HG03378 (cell line): ENCODE measurements around the gene TRPM3.

Source experiments
- ATAC-seq: cut with Tn5 transposase; IDR thresholded peaks from one replicate; pipeline ENCODE4 v1.9.1; 2021; ENCODE audit warnings: mild to moderate bottlenecking, moderate library complexity; ENCODE audit not compliant: unreplicated experiment

TRPM3 gene

DNA sequence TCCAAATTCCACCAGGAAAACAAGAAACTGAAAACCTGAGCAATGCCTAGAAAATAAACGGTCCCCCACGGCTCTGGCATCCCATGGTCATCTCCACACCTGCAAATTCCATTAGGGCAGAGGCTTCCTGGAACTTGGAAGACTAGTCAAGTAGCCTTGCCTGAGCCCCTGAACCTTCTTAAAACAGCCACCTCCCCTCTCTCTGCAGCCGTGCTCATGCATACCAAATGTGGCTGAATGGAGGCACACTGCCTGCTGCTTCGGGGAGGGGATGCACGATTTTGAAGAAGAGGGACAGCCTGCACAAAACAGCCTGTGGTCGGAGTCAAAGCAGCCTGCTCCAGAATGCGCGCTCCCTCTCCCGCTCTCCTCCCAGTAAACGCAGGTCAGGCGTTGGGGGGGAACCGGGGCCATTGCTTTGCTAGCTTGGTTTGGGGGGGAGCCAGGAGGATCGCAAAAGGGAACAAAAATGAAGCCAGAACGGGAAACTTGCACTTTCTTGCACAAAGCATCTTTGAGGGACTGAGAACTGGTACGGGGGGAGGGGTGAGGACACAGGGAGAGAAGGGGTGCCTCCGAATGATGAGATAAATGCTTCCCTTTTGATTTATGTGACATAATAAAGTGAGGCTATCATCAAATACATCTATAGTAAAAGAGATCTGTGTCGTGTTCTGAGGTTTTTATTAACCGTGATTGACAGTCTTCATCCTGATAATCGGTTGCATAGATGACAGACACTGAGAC lies at the start of gene TRPM3:
TRPM3 (minus strand) TSS at position 347 of the 747 bp plus-strand sequence; CDS start at position 80, 267 bp downstream.
- ATAC-seq = no peak

DNA sequence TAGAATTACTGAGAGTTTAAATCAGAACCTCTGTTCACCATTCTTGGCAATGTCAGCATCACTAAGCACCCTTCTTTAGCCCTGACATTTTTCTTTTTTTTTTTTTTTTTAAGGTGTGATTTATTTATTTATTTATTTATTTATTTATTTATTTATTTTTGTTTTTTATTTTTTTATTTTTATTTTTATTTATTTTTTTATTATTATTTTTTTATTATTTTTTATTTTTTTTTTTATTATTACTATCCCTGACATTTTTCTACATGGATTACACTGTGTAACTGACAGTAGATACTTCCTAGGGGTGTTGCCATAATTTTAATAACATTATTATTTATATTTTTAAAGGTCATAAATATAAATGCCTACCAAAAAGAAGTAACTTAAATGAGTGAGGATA lies 47.0 kb upstream of the TRPM3 start:
- ATAC-seq = no peak

- ATAC-seq = no peak
These were observed 40.7 kb upstream of the TRPM3 start for GRCh38 chr9:71162126-71162525.

DNA sequence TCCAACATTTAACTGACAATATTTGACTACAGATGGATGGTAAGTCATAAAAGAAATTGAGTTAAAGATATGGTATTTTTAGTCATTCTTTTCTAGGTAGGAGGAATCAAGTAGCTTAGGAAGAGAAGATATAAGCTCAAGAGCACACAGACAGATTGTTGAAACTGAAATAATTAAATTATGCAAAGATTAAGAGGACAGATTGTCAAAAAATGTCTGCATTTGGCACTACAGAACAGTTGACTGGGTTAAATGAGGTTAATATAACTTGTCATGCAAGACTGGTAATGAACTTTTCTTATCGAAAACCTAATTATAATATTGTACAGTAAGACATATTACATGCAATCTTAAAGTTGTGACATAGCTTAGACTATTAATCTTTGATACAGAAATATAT lies 36.3 kb upstream of the TRPM3 start:
- ATAC-seq = no peak

GRCh38 chr9:71147368-71147767 lies 25.9 kb upstream of the TRPM3 start:
- no peak for ATAC-seq

GRCh38 chr9:71146511-71146910 lies 25.1 kb upstream of the TRPM3 start:
- no peak for ATAC-seq

DNA sequence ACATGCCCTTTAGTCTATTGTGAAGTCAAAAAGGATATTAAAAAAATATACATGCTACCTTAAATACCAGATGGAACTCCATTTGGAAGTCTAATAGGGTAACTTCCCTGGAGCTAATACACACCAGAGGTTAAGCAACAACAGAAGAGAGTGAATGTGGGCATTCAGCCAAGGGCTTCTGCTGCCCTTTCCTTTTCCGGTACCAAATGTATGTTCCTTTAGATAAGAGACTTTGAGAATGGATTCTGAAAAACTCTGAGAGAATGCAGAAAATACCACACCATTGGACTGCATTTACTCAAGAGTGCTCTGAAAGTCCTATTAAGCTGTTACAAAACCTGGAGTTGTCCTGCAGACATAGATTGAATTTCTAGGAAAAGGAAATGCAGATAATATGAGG lies 23.8 kb upstream of the TRPM3 start:
- ATAC-seq = no peak

GRCh38 chr9:71144495-71144894 lies 23.1 kb upstream of the TRPM3 start:
- no peak for ATAC-seq

DNA sequence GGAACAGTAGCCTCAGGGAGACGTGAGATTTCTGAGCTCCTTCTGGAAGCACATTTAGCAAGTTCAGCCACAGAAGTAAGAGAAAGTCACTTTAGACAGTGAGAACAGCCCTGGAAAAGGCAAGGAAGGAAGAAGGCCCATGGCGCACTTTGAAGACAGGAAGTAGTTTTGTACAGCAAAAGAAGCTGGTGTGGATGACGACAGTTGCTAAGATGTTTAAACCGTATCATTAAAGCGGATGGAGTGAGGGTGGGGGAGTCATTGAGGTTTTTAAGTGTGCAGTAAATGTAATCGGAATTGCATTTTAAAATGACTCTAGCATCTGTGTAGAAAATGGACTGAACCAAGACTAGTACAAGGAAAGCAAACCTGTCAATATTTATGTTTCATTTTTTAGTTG lies 15.3 kb upstream of the TRPM3 start:
- ATAC-seq = no peak

- no peak for ATAC-seq
These were observed 9.7 kb upstream of the TRPM3 start for GRCh38 chr9:71131145-71131544.

- ATAC-seq = no peak
These were observed 9.1 kb upstream of the TRPM3 start for GRCh38 chr9:71130521-71130920.

DNA sequence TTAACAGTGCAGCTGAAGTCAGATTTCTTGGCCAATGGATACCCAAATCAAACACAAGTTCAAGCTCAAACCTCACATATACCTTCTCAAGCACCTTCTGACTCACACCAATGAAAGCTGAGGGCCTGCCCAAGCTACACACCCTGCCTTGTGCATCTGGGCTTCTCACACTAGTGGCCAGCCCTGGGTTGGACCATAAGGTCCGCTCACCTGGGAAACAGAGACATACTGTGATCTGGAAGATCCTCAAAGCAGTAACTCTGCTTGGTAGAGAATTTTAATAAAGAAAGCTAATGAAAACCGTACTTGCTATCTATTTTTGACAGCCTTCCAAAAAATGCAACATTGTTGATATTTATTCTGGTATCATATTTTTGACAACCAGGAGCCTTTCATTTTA lies 7.4 kb upstream of the TRPM3 start:
- no peak for ATAC-seq

DNA sequence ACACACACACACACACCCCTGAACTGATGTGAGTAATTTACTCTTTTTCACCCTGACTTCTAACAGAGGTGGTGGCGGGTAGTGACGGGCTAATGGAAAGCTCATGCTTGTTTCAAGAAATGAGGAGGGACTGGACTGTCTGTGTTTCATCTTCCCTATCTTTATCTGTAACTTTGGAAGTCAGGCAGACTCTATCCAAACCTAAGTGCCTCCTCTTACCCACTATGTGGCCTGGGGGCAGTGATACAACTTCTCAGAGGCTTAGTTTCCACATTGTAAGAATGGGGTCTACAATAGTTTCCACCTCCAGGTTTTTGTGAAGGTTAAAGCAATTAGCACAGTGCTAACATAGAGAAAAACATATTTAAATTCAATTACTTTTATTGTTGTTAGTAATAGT lies 5.9 kb upstream of the TRPM3 start:
- no peak for ATAC-seq

DNA sequence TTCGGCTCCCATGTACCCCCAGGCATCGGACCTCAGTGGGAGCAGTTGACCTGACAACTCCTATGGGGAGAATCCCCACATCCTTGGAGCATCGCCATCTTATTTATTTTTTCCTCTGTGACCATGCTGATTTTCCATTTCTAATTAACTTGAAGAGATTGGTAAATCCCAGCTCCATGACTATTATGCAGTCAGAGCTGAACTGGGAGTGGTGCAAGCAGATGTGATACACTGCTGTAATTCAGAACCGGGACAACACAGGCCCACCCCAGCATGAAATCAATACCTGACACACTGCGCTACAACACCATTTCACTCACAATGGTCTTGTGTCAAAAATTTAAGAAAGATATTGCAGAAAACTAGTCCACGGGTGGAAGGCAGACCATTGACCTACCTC lies 1.0 kb upstream of the TRPM3 start:
- no peak for ATAC-seq

- ATAC-seq = no peak
These were observed 528 bp upstream of the TRPM3 start for GRCh38 chr9:71122022-71122275.

DNA sequence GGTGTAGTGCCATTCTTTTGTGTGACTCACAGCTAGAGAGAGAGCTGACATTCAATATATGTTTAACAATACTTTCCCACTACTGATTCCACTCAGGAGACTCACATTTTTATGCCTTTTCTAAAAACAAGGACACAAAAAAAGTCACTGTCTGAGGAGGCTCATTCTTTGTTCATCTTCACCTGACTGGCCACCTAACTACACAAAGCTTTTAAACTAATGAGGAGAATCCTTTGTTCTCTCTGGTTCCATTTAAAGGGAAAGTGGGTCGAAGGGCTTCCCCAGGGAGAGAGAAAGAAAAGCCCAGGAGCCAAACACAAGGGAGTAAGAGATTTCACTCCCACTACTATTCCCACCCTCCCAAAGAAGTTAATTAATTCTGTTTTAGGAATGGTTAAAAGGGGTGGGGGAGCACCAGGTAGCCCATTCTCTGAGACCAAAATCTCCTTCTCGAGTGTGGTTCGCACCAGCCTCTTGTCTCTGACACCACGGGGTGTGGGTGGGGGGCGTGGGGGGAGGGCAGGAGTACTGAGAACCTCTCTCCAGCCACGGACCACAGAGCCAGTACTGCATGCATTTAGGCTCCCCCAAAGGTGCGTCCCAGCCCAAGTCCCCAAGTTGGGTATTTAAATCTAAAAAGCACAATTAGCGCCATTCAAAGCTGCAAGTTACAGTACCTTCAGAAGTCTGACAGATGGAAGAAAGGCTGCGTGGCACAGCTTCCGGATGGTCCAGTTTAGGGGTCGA lies 747 bp downstream of the TRPM3 start:
- ATAC-seq = no peak

GRCh38 chr9:71119746-71120145 lies 1.7 kb downstream of the TRPM3 start:
- no peak for ATAC-seq

- no peak for ATAC-seq
These were observed 3.1 kb downstream of the TRPM3 start for GRCh38 chr9:71118324-71118723.

GRCh38 chr9:71115448-71115975 lies 5.9 kb downstream of the TRPM3 start:
- no peak for ATAC-seq

DNA sequence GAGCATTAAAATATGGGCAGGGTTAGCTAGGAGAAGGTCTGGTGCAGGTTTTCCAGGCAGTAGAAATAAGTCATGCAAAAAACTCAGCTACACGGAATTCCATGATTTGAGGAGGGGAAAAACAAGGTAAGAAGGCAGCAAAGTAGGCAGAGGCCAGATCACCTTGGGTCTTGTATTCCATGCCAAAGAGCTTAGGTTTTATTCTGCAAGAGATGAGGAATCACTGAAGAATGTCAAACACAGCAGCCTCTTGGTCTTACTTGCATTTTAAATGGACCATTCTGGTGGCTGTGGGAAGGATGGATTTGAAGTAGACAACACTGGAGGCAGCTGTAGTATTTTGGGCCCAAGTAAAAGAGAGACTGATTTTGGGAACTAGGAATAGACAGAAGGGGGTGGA lies 8.6 kb downstream of the TRPM3 start:
- ATAC-seq = no peak

- ATAC-seq = no peak
These were observed 12.5 kb downstream of the TRPM3 start for GRCh38 chr9:71108937-71109336.

- no peak for ATAC-seq
These were observed 14.4 kb downstream of the TRPM3 start for GRCh38 chr9:71106992-71107391.

- no peak for ATAC-seq
These were observed 16.2 kb downstream of the TRPM3 start for GRCh38 chr9:71105192-71105591.
